Spleen (tissue), 7 donors: ENCODE measurements around the gene SLCO1A2.

Source experiments
- POLR2A ChIP-seq, 3 donors: fragments of 450-650 bp; IDR thresholded peaks; one replicate each; pipeline ENCODE4 v1.5.1; 2017; ENCODE audit warnings: antibody characterized with exemption in 3 of 3, mild to moderate bottlenecking in 1 of 3
- POLR2AphosphoS5 ChIP-seq, 3 donors: sonication (generic); formaldehyde crosslinking; IDR thresholded peaks; one replicate each; pipeline ENCODE4 v1.5.1; 2017; ENCODE audit warnings: antibody characterized with exemption in 3 of 3
- TF ChIP-seq, protein P1 (sequence below), 11 experiments: fragments of 200-600 bp in 7 of 11; fragments of 450-650 bp in 4 of 11; sonication (generic) in 4 of 11; IDR thresholded peaks in 8 of 11; conservative IDR thresholded peaks in 3 of 11; 1 replicate in 7 of 11; 2 replicates in 4 of 11; pipeline versions ENCODE4 v1.4.0 to v1.8.0; 2016 to 2021; ENCODE audit warnings: antibody characterized with exemption in 11 of 11, inconsistent platforms in 4 of 11, mild to moderate bottlenecking in 1 of 11
- donor health status: DM: no; HTN: no; CAD: no; lungs with moderate emphysema.
- donor health status: DM: no; HTN: no; CAD: no.
- donor health status: DM: no; HTN: no; CAD: no.

DNA sequence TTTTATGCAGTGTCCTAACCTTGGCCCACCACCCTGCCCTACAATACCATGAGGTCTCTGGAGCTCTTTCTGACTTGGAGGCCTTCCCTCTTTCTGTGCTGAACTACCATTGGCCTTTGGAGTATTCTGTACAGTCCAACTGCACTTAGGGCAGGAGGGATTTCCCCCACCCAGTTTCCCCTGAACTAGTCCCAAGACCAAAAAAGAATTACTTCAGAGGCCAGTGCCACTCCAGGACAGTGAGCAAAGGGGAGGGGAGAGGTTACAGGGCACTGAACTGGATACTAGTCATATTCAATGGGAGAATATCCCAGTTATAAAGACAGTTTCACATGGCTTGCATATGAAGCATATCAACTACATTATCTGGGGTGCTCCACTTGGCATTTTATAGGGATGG lies 6.1 kb downstream of the SLCO1A2 start:
- no peak for TF ChIP-seq POLR2A (IDR thresholded peaks at IDR 0.05)
- TF ChIP-seq, protein P1, sequence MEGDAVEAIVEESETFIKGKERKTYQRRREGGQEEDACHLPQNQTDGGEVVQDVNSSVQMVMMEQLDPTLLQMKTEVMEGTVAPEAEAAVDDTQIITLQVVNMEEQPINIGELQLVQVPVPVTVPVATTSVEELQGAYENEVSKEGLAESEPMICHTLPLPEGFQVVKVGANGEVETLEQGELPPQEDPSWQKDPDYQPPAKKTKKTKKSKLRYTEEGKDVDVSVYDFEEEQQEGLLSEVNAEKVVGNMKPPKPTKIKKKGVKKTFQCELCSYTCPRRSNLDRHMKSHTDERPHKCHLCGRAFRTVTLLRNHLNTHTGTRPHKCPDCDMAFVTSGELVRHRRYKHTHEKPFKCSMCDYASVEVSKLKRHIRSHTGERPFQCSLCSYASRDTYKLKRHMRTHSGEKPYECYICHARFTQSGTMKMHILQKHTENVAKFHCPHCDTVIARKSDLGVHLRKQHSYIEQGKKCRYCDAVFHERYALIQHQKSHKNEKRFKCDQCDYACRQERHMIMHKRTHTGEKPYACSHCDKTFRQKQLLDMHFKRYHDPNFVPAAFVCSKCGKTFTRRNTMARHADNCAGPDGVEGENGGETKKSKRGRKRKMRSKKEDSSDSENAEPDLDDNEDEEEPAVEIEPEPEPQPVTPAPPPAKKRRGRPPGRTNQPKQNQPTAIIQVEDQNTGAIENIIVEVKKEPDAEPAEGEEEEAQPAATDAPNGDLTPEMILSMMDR (IDR thresholded peaks at IDR 0.05 in 8 of 11, conservative IDR thresholded peaks at IDR 0.05 in 3 of 11), result no peak
- TF ChIP-seq POLR2AphosphoS5 (IDR thresholded peaks at IDR 0.05), result no peak
